HTERT RPE-1 (cell line): ENCODE results near the gene IL33.

Experiments
- in situ Hi-C: fragments of 300-500 bp; cut with MboI; formaldehyde crosslinking; loops from 4 replicates; pipeline ENCODE4 v1.14.3; 2020; ENCODE audit warnings: low sequenced_read_pairs

The IL33 gene

DNA sequence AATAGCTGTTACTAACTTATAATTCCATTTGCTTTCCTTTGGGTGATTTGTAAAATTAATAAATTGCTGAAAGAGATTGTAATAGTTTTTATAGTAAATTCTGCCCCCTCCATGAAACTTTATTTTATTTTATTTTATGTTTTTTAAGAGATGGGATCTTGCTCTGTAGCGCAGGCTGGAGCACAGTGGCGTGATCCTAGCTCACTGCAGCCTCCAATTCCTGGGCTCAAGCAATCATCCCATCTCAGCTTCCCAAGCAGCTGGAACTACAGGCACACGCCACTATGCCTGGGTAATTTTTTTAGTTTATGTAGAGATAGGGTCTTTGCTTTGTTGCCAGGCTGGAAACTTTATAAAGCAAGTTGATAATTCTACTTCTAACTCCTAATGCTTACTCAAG is 395 bp downstream of the IL33 start:
- in situ Hi-C loops = no loop called here

DNA sequence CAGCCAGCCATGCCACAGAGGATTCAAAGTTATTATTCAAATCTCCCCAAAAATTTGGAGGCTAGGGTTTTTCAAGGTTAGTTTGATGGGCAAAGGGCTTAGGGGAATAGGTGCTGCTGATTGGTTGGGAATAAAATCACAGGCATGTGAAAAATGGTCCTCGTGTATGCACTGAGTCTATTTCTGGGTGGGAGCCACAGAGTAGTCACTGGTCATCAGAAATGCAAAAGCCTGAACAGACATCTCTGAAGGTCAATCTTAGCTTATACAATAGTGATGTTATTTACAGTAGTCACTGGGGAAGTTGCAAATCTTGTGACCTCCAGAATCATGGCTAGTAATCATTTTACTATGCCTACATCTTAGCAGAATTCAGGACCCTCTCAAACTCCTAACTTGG is 1.3 kb downstream of the IL33 start:
- in situ Hi-C loops = no loop called here

DNA sequence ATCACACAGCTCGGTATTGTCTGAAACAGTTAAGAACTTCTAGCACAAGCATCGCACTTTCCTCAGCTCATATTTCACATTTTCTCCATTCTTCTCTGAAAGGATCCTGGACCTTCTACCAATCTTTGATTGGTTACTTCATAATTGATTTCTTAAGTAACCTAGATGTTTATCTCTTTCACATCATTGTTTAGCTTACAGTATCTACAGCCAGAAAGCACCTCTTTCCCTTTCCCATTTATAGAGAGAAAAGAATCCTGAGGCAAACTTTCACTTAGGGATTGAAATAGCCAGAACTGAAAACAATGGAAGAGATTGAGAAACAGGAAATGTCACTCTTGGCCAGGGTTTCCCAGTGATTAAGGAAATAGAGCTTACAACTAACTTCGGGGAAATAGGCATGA is 2.5 kb downstream of the IL33 start:
- in situ Hi-C loops = no loop called here

DNA sequence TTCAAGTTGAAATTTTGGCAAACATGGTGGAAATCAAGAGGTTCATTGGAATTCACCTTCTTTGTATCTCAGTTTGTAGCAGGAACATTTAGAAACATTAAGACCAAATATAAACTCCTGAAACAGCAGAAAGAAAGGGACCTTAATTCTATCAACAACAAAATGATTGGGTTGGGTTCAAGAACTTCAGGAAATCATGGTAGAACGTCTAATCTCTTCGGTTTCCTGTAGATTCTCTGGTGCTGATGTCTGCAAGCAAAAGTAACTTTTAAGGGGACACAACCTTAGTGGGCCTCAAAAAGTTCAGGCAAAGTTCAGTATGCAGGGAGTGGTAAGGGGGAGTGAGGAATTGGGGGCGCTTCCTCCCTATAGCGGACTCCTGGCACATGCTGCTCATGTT is 3.4 kb downstream of the IL33 start:
- in situ Hi-C loops = no loop called here

DNA sequence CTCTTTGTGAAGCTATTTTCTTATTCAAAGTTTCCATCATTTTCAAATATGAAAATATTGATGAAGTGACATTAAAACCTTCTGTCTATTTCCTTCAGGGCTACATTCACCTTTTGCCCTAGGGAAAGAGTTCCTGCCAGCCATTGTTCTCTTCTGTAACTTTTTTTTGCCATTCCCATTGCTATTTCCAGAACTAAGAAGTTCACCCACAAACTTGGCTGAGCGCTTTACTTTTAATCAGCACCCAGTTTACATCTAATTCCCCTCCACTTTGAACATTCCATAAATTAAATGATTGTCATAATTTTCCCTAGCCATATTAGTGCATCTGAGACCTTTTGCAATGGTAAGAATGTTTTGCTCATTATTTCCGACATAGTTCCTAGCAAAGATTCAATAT is 4.4 kb downstream of the IL33 start:
- in situ Hi-C loops = no loop called here

DNA sequence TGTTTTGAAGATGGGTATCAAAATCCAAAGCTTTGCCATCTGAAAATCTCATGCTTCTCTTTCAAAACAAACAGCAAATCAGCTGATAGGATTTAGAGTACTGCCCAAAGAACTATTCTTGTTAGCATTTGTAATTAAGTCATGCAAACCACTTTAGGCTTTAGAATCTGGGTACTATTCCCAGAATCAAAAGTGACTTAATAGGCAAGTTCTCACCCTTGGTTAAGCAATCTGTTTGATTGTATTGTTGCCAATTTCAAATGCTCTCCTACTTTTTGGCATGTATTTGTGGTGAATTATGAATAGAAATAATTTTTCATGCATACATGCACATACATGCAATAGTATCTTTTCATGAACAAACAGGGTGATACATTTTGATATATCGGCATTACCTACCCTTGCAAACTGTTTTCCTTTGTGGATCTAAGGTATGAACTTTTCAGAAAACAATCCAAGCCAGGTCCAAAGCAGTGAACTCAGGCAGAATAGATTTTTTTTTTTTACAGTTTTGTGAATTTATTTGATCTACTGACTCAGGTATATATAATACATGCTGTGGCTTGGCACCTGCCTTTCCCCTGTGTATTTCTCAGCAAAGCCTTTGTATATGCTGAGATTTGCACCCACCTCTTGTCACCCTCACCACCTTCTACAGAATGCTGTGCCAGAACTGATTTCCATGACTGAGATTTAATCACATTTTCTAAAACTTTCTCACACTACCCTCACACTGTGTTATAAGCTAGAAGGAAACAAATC is 9.0 kb downstream of the IL33 start:
- in situ Hi-C loops = no loop called here

DNA sequence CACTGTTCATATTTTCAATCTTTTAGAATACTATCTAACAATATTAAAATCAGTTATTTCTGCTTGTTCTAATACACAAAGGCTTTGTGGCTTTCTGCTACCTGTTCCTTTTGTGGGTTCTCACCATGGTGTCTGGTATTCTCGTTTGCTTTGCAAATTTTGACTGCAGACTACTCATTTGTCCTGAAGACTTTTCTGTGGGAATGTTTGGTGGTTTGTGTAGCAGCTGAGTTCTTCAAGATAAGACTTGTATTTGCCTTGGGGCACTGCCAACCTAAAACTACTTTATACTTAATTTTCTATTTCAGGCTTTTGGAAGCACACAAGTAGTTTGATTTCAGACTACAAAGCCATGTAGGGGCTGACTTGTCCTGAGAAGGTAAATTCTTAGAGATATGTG is 11.1 kb downstream of the IL33 start:
- in situ Hi-C loops = no loop called here

DNA sequence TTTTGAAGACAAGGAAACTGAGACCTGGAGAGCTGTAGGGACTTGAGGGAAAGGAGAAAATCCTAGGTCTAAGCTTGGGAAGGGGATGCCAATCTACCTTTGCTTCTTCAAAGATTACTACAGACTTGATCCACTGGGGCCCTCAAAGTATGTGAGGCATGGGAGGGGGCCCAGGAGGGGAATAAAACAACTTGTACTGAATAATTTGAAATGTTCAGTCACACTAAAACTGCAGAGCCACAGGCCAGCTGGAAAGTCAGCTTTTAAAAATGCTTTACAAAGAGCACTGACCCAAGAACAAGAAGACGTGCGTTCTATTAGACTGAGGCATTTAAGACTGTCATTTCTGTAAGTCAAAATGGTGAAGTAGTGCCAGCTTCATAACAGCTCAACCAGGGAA is 13.6 kb downstream of the IL33 start:
- in situ Hi-C loops = no loop called here

DNA sequence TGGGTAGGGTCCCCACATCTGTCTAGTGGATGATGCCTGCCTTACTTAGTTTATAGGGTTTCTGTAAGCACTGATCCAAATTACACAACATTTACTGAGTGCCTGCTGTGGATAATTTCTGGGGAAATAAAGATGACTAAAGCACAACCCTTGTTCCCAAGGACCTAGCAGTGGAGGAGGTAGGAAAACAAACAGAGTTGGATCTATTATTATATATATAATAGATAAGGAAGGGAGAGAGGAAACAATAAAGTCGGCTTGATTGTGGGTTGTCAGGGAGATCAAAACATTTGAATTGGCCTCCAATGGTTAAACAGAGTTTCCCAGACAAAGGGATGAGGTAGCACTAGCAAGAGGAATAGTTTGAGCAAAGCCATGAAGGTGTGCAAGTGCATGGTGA is 14.0 kb downstream of the IL33 start:
- in situ Hi-C loops = no loop called here

DNA sequence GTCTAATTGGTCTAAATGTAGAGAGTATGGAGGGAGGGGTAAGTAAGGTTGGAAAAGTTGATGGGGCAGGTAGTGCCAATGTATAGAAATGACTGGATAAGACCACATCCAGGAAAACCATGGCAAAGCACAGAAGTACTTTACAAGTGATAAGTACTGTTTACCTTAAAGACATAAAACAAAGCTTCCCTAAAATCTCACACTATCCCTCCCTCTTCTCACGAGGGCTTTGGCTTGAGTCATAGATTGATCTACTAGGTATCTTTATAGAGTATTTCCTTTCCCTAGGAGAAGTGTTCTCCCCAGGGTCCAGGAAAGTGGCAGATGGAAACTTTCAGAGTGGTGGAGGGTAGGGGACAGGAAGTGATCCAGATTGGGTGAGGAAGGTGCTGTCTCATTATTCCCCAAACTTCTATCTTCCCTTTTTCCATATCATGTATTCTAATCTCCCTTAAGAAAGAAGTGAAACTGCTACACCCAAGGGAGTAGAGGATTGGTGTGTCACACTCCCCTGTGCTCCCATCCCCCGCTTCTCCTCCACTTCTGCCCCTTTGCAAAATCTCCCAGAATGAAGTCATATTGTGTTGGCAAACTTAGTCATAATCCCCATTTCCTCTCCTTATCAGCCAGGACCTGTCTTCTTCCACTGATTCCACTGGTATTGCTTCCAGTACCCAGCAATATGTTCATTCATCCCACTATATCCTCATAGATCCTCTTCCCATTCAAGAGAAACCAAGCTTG is 14.6 kb downstream of the IL33 start:
- in situ Hi-C loops = no loop called here

DNA sequence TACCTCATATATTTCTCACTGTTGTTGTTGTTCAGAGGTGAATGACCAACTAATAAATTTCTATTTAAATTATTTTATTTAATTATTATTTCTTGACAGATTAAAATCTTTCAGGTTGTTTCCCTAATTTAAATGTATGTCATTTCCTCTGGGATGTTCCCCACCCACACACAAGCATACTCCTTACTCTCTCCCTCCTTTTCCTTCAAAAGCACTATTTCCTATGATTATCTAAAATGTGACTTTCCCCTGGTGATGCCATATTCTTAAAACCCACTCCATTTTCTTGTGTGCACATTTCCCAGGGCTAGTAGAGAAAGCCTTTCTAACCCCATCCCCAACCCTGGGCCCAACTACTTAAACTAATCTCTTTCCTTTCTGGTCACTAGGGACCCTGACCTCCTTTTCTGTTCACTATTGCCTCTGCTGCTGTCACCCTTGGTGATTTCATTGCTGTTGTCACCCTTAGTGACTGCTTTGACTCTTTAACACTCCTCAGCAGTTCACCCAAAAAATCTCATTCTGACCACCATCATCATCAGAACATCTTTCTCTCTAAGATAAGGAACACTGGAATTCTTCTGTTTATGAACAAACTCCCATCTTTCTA is 16.8 kb downstream of the IL33 start:
- in situ Hi-C loops = no loop called here

DNA sequence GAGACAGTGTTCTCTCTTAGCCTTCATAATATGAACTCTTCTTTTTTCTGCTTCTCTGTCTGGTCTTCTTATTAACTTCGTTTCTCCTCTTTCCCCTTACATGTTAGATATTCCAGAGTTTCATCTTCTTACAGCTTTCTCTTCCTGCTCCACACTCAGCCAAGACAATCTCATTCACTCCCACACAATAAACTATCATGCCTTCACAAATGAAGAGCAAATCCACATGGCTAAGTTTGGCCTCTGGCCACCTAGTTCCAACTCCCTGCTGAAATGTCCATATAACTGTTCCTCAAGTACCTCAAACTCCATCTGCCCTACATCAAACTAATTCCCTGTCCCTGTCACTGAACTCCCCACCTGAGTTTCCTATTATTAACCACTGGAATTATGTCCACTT is 18.4 kb downstream of the IL33 start:
- in situ Hi-C loops = no loop called here

DNA sequence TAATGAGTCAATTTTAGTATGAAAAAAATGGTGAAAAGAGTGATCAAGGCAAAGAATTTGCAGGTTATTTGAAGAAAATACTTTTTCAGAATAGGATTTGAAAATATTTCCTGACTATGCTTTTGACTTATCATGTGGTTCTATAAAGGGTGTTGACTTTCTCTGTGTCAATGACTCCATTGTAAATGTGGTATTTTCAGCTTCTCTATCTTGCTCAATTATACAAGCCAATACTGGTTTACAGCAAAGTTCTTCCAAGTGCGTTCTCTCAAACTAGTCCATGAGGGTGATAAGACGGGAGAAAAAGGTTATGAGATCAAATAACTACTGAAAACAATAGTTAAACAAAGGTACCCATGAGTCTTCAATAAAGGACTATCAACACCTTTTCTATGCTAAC is 21.7 kb downstream of the IL33 start:
- in situ Hi-C loops = no loop called here

DNA sequence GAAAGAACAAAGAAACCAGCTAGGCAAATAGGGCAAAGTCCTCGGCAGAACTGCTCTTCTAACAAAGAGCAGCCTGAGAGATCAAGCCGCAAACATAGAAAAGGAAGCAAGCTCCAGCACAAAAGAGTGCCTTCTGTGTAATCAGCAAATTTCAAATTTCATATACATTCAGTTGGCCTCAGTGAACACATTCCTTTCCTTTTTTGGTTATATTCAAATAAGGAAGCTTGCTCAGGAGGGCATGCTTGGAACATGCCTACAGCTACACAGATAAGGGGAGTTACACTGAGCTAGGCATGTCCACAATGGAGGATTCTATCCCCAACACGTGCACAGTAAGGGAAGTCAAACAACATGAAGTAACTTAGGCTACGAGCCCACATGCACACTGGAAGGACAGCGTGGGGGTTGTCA is 23.4 kb downstream of the IL33 start:
- in situ Hi-C loops = no loop called here

DNA sequence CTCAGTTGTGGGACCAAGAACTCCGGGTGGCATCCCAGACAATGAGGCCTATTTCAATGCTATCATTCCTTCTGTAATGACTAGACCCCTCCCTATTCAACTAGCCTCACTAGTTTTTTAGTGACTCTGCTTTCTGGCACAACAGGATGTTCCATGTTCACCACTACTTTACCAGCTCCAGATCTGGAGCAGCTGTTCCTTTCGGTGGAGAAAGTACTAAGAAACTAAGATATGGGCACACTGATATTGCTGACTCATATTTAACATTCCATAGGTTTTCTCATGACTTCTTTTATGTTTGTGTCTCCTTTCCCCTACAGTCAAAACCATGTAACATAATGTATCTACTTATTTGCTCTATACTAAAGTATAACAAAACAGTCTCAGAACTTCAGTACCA is 24.1 kb downstream of the IL33 start:
- in situ Hi-C loops = no loop called here

DNA sequence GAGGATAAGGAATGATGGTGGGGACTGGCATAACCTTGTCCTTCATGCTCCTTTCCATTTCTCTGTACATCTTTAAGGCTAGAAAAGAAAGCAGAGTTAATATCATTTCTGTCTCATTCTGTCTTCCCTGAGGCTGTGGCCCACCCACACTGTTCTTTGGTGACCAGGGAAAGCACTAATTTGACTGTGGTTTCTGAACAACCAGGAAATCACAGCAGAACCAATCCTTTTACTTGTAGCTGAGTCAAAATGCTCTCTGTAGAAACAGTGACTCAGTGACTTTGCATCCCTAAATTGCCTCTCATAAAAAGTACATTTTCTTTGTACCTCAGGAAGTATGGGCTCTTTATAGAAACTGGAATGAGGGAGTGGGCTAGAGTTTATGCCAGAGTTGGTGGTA is 28.1 kb downstream of the IL33 start:
- in situ Hi-C loops = no loop called here

DNA sequence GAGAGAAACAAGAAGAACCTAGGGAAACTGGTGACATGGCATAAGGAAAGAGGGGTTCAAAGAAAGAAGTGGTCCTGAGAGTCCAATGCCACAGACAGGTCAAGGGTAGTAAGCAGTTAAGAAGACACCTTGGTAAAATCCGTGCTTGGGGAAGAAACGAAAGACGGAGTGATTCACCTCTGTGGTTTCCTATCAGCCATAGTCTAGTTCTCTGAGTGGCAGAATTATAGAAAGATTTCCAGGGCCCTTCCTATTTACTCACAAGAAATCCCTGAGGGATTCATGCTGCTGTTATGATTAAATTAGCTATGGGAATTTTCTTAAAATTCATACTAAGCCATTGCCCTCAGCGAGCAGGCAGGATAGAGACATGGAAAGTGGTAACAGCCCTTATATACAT is 31.7 kb downstream of the IL33 start:
- in situ Hi-C loops = no loop called here

DNA sequence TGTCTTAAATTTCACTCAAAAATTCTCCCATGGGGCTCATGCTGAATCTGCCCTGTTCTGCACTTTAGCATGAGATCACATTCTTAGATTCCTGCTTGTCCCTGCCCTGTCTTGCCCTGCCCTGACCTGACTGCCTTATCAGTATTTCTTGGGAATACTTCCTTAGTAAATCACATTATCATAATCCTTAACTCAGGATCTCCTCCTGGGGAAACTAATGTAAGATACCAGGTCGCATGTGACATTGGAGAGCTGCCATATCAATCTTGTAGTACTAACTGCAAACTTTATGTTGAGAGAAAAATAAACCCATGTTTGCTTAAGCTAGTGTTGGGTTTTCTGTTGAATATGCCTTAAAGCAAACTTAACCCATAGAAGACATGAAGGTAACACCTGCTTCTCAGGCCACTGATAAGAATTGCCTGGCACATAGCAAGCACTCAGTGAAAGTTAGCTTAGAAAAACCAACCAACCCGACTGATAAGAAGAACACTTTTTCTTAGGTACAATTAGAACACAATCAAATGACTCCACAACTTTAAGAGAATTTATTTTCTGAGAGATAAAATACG is 53.3 kb downstream of the IL33 start:
- in situ Hi-C loops = no loop called here

DNA sequence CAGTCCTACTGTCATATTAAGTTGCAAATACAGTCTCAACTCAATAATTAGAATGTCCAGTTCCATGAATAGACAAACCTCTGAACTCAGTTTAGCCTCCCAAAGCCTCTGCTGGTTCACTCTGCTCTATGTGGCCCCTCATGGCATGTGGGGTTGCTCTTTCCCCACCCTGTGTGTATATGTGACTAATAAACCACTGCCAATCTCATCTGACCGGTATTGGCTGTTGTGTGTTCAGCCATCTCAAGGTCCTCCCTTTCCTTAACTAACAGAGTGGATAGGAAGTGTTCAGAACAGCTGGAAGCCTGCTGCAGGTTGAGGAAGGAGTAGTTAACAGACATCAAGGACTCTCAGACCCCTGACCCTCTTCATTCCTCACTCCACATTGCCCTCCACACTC is 55.3 kb downstream of the IL33 start:
- in situ Hi-C loops = no loop called here

DNA sequence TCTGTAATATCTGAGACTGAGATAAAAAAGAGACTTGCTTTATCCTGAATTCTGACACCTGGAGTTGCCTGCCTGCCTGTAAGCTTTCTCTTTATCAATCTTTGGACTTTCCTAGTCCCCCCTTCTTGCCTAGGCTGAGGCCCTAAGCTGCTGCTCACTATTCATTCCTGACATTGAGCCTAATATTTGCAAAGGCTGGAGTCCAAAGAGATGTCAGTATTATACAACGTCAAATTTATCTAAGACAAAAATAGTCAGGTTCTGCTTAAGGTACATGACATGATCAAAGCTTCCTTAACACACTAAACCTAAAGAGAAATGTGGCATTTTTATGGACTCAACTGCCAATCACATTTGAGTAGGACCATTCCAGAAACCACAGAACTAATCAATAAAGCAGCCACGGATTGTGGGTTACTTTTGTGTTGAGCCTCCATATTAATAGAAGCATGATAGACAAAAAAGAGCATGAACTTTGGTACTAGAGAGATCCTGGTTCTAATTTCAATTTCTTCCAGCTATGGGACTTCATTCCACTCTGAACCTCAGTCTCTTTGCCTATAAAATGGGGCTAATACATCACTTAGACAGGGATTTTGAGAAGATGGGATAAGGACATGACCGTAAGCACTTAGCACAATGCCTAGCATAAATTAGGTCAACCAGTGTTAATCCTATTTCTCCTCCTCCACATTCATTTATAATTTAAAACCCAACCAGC is 56.1 kb downstream of the IL33 start:
- in situ Hi-C loops = no loop called here

DNA sequence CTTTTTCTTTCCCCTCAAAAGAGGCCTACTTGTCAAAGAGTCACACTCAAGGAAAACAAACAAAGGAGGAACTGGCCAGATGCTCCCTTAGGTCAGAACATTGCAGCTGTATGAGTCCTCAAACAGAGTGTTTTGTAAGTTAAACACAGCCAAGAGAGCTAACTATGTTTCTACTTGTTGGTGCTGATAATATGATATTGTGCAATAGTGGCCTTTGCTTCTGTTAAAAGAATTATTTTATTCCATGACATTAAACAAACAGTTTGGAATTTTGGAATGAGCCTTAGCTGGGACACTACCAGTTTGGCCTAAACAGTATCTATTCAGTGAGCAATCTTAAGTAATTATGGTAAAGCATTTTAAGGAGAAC is 56.6 kb downstream of the IL33 start:
- in situ Hi-C loops = no loop called here
